GM06990 (cell line): Measurements from ENCODE around the gene COL25A1.

Source experiments
- DNase-seq: peaks from one replicate; pipeline ENCODE4 v3.0.0-alpha.2; 2011; ENCODE audit not compliant: insufficient read length; ENCODE audit errors: extremely low read depth
- H3K27me3 ChIP-seq: replicated peaks from 2 replicates; pipeline ENCODE4 v1.6.0; 2011; ENCODE audit warnings: low read length; ENCODE audit not compliant: control insufficient read depth, insufficient read depth
- H3K36me3 ChIP-seq: 2 replicates; pipeline ENCODE4 v1.5.1; 2011; ENCODE audit warnings: low read length; ENCODE audit not compliant: control insufficient read depth, insufficient read depth
- H3K4me3 ChIP-seq: replicated peaks from 2 replicates; pipeline ENCODE4 v1.5.1; 2011; ENCODE audit warnings: low read depth, mild to moderate bottlenecking, control low read depth, low read length
- CTCF ChIP-seq: IDR thresholded peaks from 2 replicates; pipeline ENCODE4 v1.5.1; 2011; ENCODE audit warnings: low read length, control low read depth, mild to moderate bottlenecking, inconsistent platforms; ENCODE audit not compliant: insufficient read depth, poor library complexity, severe bottlenecking

The COL25A1 gene

GRCh38 chr4:109014593-109015412, 287.7 kb downstream of the COL25A1 start:
- DNase-seq = no peak
- no peak for TF ChIP-seq CTCF

GRCh38 chr4:109012286-109012880, 290.1 kb downstream of the COL25A1 start:
- H3K36me3 ChIP-seq = no peaks in the 10 kb centered on the region
- no peak for DNase-seq
- no peak for TF ChIP-seq CTCF
- no peaks in the 10 kb centered on the region for H3K27me3 ChIP-seq
- H3K4me3 ChIP-seq = no peak overlapping the region

More at GRCh38 chr4:109014593-109015412, 287.7 kb downstream of the COL25A1 start:
- Histone ChIP-seq H3K4me3 (no peak overlapping the region), H3K27me3 (no peaks in the 10 kb centered on the region), H3K36me3 (no peaks in the 10 kb centered on the region)

GRCh38 chr4:109011241-109012026, 291.0 kb downstream of the COL25A1 start:
- no peaks in the 10 kb centered on the region for H3K27me3 ChIP-seq
- H3K4me3 ChIP-seq = no peak overlapping the region
- DNase-seq = no peak
- H3K36me3 ChIP-seq = no peaks in the 10 kb centered on the region
- no peak for TF ChIP-seq CTCF

- DNase-seq = no peak
- Histone ChIP-seq H3K27me3 (no peaks in the 10 kb centered on the region), H3K36me3 (no peaks in the 10 kb centered on the region), H3K4me3 (no peak overlapping the region)
- TF ChIP-seq CTCF = no peak
These were observed 291.9 kb downstream of the COL25A1 start for GRCh38 chr4:109010521-109010920.

- no peak for TF ChIP-seq CTCF
- H3K36me3 ChIP-seq = no peaks in the 10 kb centered on the region
- DNase-seq = no peak
These were observed 292.5 kb downstream of the COL25A1 start for GRCh38 chr4:109009909-109010308.

More at GRCh38 chr4:109009909-109010308, 292.5 kb downstream of the COL25A1 start:
- H3K27me3 ChIP-seq = no peaks in the 10 kb centered on the region
- H3K4me3 ChIP-seq = no peak overlapping the region
